Heart left ventricle (tissue), 16 donors: ENCODE results near the gene B9D2. TPM values are rescaled to one million over a fixed set of nuclear protein-coding genes. Genes with fewer than 3 reads are reported as not detected.
A peak's percentile ranks its signal among the peaks of the same experiment; 100 is the strongest.
"Not testable (repeated sequence)": the region's sequence is repeated elsewhere in the genome, so short reads cannot be mapped to it uniquely, and the experiment has no call there.

ENCODE experiments used
- ATAC-seq, 4 donors: fragments of 200-7000 bp; cut with Tn5 transposase; one replicate each; pipeline ENCODE4 v1.9.1; 2020 to 2022; ENCODE audit warnings: moderate library complexity in 4 of 4, mild to moderate bottlenecking in 3 of 4, moderate number of reproducible peaks in 1 of 4
- DNase-seq, 5 donors: peaks; one replicate each; pipeline ENCODE4 v3.0.0-alpha.2; 2020
- H3K27ac ChIP-seq, 12 donors: fragments of 200-600 bp; sonication (generic) in 4 of 12; one replicate each; pipeline versions ENCODE4 v1.5.0 to v1.8.0; 2016 to 2022; ENCODE audit warnings: mild to moderate bottlenecking in 2 of 12
- H3K27me3 ChIP-seq, 9 donors: fragments of 200-600 bp; sonication (generic) in 2 of 9; one replicate each; pipeline versions ENCODE4 v1.5.1 to v1.8.0; 2016 to 2022; ENCODE audit warnings: mild to moderate bottlenecking in 3 of 9
- H3K36me3 ChIP-seq, 9 donors: fragments of 200-600 bp; sonication (generic) in 2 of 9; one replicate each; pipeline versions ENCODE4 v1.5.0 to v1.8.0; 2018 to 2022; ENCODE audit warnings: mild to moderate bottlenecking in 2 of 9
- H3K4me1 ChIP-seq, 12 donors: fragments of 200-600 bp; sonication (generic) in 4 of 12; one replicate each; pipeline versions ENCODE4 v1.5.0 to v1.8.0; 2016 to 2022; ENCODE audit warnings: mild to moderate bottlenecking in 3 of 12
- H3K4me3 ChIP-seq, 12 donors: fragments of 200-600 bp; sonication (generic) in 4 of 12; one replicate each; pipeline versions ENCODE4 v1.5.0 to v1.8.0; 2017 to 2022; ENCODE audit warnings: mild to moderate bottlenecking in 9 of 12, moderate library complexity in 4 of 12
- H3K9me3 ChIP-seq, 12 donors: fragments of 200-600 bp; sonication (generic) in 4 of 12; one replicate each; pipeline versions ENCODE4 v1.5.0 to v1.8.0; 2016 to 2022; ENCODE audit warnings: mild to moderate bottlenecking in 1 of 12
- POLR2A ChIP-seq, 2 donors: fragments of 450-650 bp; IDR thresholded peaks; one replicate each; pipeline ENCODE4 v1.6.1; 2017; ENCODE audit warnings: antibody characterized with exemption in 2 of 2, mild to moderate bottlenecking in 2 of 2, moderate library complexity in 2 of 2
- WGBS, 4 donors: extraction: QIAGEN DNeasy Blood & Tissue Kit in 2 of 4; methylation state at CpG; one replicate each; pipeline versions ENCODE4 v1.1.5 to v1.1.7; 2013 to 2018; 5-methylcytosine and 5-hydroxymethylcytosine counted together
- intact Hi-C, 10 donors: fragments of 100-400 bp; cut with DNase I; formaldehyde crosslinking; loops; one replicate each; pipeline versions ENCODE4 v1.11.1 to v1.14.2; 2022
- polyA plus RNA-seq, 2 donors: library from polyadenylated mRNA; stranded (reverse); fragments of 200-250 nt; gene quantifications; one replicate each; pipeline ENCODE4 v1.2.3, GENCODE V29; 2013
- total RNA-seq, 9 donors: library from RNA; depleted of rRNA in 2 of 9; stranded (reverse); fragments of >200 nt in 2 of 9; fragmentation: NEBNext Ultra II Directional in 3 of 9; extraction: Animal tissue kit (Norgen Biotek cat#: 25700) in 3 of 9; gene quantifications; one replicate each; pipeline versions ENCODE4 v1.1.0 to v1.2.4, GENCODE V29; 2016 to 2023
- TF ChIP-seq, protein P1 (sequence below), 12 donors: fragments of 200-600 bp; sonication (generic) in 4 of 12; IDR thresholded peaks; one replicate each; pipeline versions ENCODE4 v1.5.0 to v1.8.0; 2018 to 2022; ENCODE audit warnings: antibody characterized with exemption in 12 of 12, mild to moderate bottlenecking in 5 of 12
- donor health status: ischemic (EF 13 %, LVEDD 7.1; RV severe dilation, severe dysfunction).
- donor health status: healthy with polysubstance abuse.
- donor health status: DM: no; HTN: yes; CAD: no.
- donor health status: DM: no; HTN: no; CAD: no.
- donor health status: ischemic (EF 25% LVEDD 6.9; RV normal size, moderate dysfunction).
- donor health status: ischemic (EF 25% LVEDD 5.7; RV mildly dilated, moderate dysfunction).
- donor health status: healthy.
- donor health status: DM: yes; HTN: yes; CAD: no.
- donor health status: ischemic (EF 35%, LVEDD 5.7; RV mildly dilated, moderate dysfunction).
- donor health status: nonischemic (EF 11% LVEDD 7.7; RV severe dilation, severe dysfunction).
- donor health status: DM: yes; HTN: yes; CAD: no.
- donor health status: PGD.
- donor health status: ischemic (EF 29% LVEDD 5.4; RV normal size, mild dysfunction).
- donor health status: nonischemic (EF 23%, LVEDD 6.1; RV moderate dilation, normal function).

The B9D2 gene
- total and polyA plus RNA-seq, 11 donors: 1.9 to 14.6 (median 3.3) TPM

DNA sequence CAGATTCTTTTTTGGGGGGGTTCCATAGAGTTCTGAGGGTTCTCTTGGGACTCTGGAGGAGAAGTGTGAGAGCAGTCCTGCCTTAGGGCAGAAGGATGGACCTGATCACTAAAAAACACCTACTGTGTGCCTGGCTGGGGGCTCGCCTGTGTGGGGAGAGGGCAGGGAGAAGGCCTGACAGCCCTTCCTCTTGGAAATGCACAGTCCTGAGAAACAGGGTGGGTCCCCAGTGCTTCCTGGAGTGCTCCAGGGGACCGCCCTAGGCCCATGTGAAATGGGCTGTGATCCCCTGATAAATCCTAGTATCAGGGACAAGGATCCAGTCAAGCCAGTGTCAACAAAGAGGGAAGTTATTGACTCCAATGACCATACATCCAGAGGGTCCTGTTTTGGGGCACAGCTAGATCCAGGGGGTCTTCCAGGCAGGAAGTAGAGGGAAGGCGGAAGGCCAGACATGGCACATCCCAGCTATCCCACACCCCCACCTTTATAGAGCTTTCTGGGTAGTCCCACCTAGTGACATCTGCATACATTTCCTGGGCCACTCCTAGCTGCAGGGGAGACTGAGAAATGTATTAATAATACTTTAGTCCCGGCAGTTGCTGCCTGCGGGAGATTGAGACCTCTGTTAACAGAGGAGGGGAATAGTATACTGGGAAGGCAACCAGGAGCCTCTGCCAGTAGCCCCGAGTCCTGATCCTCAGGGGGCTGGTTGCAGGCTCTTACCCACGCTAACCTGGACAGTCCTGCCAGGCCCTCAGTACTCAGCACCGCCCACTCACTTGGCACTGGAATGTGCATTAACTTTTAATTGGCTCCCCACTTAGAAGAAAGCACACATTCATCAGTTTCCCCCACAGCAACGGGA lies 47.4 kb upstream of the B9D2 start:
- H3K4me1 ChIP-seq: peaks cover 0 to 70% (median 56%) of the 10 kb centered on the region in 12 donors
- WGBS, 4 donors: 44 to 49% (median 47%) methylated on average over 9 of the region's 9 CpGs
- no peaks in the 10 kb centered on the region for H3K27me3 ChIP-seq
- intact Hi-C loops: loop anchor here in 1 of 10 donors (2.0 kb wide), 1 partner anchor 15 kb away; the partner anchor contains the start of gene B3GNT8
- peak in 2 of 4 donors; percentile 5 for ATAC-seq
- peaks cover 0 to 48% (median 34%) of the 10 kb centered on the region in 9 donors for H3K36me3 ChIP-seq
- TF ChIP-seq, protein P1, sequence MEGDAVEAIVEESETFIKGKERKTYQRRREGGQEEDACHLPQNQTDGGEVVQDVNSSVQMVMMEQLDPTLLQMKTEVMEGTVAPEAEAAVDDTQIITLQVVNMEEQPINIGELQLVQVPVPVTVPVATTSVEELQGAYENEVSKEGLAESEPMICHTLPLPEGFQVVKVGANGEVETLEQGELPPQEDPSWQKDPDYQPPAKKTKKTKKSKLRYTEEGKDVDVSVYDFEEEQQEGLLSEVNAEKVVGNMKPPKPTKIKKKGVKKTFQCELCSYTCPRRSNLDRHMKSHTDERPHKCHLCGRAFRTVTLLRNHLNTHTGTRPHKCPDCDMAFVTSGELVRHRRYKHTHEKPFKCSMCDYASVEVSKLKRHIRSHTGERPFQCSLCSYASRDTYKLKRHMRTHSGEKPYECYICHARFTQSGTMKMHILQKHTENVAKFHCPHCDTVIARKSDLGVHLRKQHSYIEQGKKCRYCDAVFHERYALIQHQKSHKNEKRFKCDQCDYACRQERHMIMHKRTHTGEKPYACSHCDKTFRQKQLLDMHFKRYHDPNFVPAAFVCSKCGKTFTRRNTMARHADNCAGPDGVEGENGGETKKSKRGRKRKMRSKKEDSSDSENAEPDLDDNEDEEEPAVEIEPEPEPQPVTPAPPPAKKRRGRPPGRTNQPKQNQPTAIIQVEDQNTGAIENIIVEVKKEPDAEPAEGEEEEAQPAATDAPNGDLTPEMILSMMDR (IDR thresholded peaks at IDR 0.05): no peak
- TF ChIP-seq POLR2A (IDR thresholded peaks at IDR 0.05): no peak
- H3K9me3 ChIP-seq: no peaks in the 10 kb centered on the region
- no peak overlapping the region for H3K4me3 ChIP-seq
- no peak for DNase-seq
- H3K27ac ChIP-seq: peak overlapping the region; percentile 6 to 88 (median 78)

DNA sequence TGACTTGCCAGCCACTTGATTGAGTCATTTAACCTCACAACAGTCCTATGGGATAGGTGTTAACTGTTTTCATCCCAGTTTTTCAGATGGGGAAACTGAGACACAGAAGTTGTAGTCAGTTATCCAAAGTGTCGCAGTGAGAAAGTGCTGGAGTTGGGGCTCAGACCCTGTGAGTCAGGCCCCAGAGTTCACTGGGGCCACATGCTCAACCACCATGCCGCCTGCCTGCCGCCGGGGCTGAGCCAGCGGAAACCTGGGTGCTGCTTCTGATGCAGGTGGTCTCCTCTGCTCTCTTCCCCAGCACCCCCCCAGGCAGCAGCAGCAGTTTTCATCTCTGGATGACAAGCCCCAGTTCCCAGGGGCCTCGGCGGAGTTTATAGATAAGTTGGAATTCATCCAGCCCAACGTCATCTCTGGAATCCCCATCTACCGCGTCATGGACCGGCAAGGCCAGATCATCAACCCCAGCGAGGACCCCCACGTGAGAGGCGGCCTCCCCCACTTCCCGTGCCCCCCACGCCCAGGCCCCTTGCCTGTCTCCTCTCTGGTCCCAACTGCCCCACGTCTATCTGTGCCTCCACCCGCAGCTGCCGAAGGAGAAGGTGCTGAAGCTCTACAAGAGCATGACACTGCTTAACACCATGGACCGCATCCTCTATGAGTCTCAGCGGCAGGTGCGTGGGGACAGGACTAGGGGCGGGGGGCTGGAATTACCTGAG lies 46.5 kb upstream of the B9D2 start:
- WGBS, 4 donors: 63 to 70% (median 67%) methylated on average over 21 to 23 of the region's 23 CpGs
- Histone ChIP-seq H3K27ac (peak overlapping the region in 11 of 12 donors; percentile 55 to 88 (median 79)), H3K4me1 (peaks cover 0 to 74% (median 62%) of the 10 kb centered on the region in 12 donors), H3K4me3 (no peak overlapping the region), H3K9me3 (no peaks in the 10 kb centered on the region), H3K27me3 (no peaks in the 10 kb centered on the region), H3K36me3 (peaks cover 0 to 45% (median 28%) of the 10 kb centered on the region in 9 donors)
- intact Hi-C loops: loop anchor here in 1 of 10 donors (2.0 kb wide), 1 partner anchor 16 kb away; the partner anchor contains the start of gene B3GNT8
- TF ChIP-seq, protein P1 (IDR thresholded peaks at IDR 0.05): no peak
- TF ChIP-seq POLR2A (IDR thresholded peaks at IDR 0.05): no peak
- DNase-seq: no peak
- ATAC-seq: no peak

DNA sequence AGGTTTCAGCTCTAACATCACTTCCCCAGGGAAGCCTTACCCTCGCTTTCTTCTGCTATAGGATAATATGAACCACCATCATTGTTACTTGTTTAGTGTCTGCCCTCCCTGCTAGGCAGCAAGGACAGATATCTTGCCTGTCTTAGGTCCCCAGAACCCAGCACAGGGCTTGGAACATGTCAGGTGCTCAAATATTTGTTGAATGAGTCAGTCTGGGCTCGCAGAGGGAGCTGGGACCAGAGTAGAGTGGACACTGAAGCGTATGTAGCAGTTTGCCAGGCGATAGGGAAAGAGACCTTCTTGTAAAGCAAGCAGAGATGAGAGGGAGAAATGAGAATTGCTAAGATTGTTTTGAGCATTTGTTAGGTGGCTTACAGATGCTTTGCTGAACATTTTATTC lies 45.3 kb upstream of the B9D2 start:
- TF ChIP-seq, protein P1 (IDR thresholded peaks at IDR 0.05): no peak
- TF ChIP-seq POLR2A (IDR thresholded peaks at IDR 0.05): no peak
- no peaks in the 10 kb centered on the region for H3K9me3 ChIP-seq
- ATAC-seq: peak; percentile 69 to 75 (median 73)
- no peak overlapping the region for H3K4me3 ChIP-seq
- intact Hi-C loops: loop anchor here in 1 of 10 donors (2.0 kb wide), 1 partner anchor 18 kb away; the partner anchor contains the start of gene B3GNT8
- peak in 4 of 5 donors; percentile 56 to 66 (median 58) for DNase-seq
- peaks cover 0 to 82% (median 68%) of the 10 kb centered on the region in 12 donors for H3K4me1 ChIP-seq
- H3K27ac ChIP-seq: peak overlapping the region; percentile 55 to 88 (median 78)
- 42 to 57% (median 51%) methylated on average over 4 of the region's 4 CpGs for WGBS, 4 donors
- H3K36me3 ChIP-seq: peaks cover 0 to 33% (median 16%) of the 10 kb centered on the region in 9 donors
- no peaks in the 10 kb centered on the region for H3K27me3 ChIP-seq

GRCh38 chr19:41408846-41409245 lies 44.9 kb upstream of the B9D2 start:
- intact Hi-C loops: loop anchor here in 1 of 10 donors (2.0 kb wide), 1 partner anchor 18 kb away; the partner anchor contains the start of gene B3GNT8
- 93 to 99% (median 96%) methylated on average over 5 of the region's 5 CpGs for WGBS, 4 donors
- H3K27me3 ChIP-seq, H3K9me3 ChIP-seq, H3K4me3 ChIP-seq, DNase-seq, ATAC-seq: not testable (repeated sequence)
- H3K4me1 ChIP-seq: peaks cover 0 to 84% (median 71%) of the 10 kb centered on the region in 12 donors
- peak overlapping the region; percentile 55 to 88 (median 78) for H3K27ac ChIP-seq
- H3K36me3 ChIP-seq: peaks cover 0 to 29% (median 12%) of the 10 kb centered on the region in 9 donors
